BLaER1 treated with 17β-estradiol and CSF1 and Interleukin-3, amounts not matched to agents 10 nM and 100 nM (cell line): Measurements from ENCODE around the gene ADAMTS14.
"Not testable (repeated sequence)": the region's sequence is repeated elsewhere in the genome, so short reads cannot be mapped to it uniquely, and the experiment has no call there.

Experiments used
- H3K27ac ChIP-seq, 11 experiments: shearing (Covaris generic); formaldehyde crosslinking; 2 replicates each; pipeline ENCODE4 v1.8.1; 2022
- H3K27me3 ChIP-seq, 11 experiments: shearing (Covaris generic); formaldehyde crosslinking; 2 replicates each; pipeline ENCODE4 v1.8.1; 2022
- H3K36me3 ChIP-seq, 11 experiments: shearing (Covaris generic); formaldehyde crosslinking; 2 replicates each; pipeline ENCODE4 v1.8.1; 2022
- H3K4me1 ChIP-seq, 10 experiments: shearing (Covaris generic); formaldehyde crosslinking; 2 replicates each; pipeline ENCODE4 v1.8.1; 2022
- H3K4me2 ChIP-seq, 11 experiments: shearing (Covaris generic); formaldehyde crosslinking; 2 replicates each; pipeline ENCODE4 v1.8.1; 2022
- H3K4me3 ChIP-seq, 10 experiments: shearing (Covaris generic); formaldehyde crosslinking; 2 replicates each; pipeline ENCODE4 v1.8.1; 2022
- H3K9ac ChIP-seq, 11 experiments: shearing (Covaris generic); formaldehyde crosslinking; 2 replicates each; pipeline ENCODE4 v1.8.1; 2022
- H3K9me3 ChIP-seq, 11 experiments: shearing (Covaris generic); formaldehyde crosslinking; replicated peaks in 1 of 11; 2 replicates each; pipeline ENCODE4 v1.8.1; 2022
- H4K20me1 ChIP-seq, 11 experiments: shearing (Covaris generic); formaldehyde crosslinking; 2 replicates each; pipeline ENCODE4 v1.8.1; 2022
- Cebpa-rat ChIP-seq, 11 experiments: shearing (Covaris generic); IDR thresholded peaks; 2 replicates each; pipeline ENCODE4 v1.8.1; 2022

The ADAMTS14 gene

GRCh38 chr10:70644959-70645358 lies 27.3 kb upstream of the ADAMTS14 start:
- not testable (repeated sequence) for H3K27me3 ChIP-seq, H4K20me1 ChIP-seq, H3K27ac ChIP-seq, H3K4me2 ChIP-seq, H3K36me3 ChIP-seq, H3K4me1 ChIP-seq, H3K4me3 ChIP-seq, H3K9ac ChIP-seq
- peaks cover 27 to 36% (median 31%) of the 10 kb centered on the region in 11 experiments for H3K9me3 ChIP-seq

DNA sequence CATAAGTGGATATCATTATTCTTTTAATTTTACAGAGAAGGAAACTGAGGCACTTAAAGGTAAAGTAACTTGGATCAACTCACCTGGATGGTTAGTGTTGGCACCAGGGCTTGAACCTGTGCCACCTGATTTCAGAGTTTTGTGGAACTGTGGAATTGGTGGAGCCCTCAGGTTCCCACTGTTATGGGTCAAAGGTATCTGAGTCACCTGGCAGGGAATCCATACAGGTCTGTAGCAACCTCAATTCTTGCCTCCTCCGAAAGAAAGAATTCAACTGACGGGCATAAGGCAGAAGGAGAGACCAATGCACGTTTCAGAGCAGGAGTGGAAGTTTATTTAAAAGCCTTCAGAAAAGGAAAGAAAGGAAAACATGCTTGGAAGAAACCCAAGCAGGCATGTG lies 25.2 kb upstream of the ADAMTS14 start:
- H3K27me3 ChIP-seq, result no peaks in the 10 kb centered on the region
- H3K36me3 ChIP-seq, result peaks cover 0 to 16% (median 0%) of the 10 kb centered on the region in 11 experiments; a peak in 6 of 22 replicates
- H3K9ac ChIP-seq, result no peak overlapping the region
- peaks cover 48 to 57% (median 51%) of the 10 kb centered on the region in 11 experiments for H3K9me3 ChIP-seq
- no peak for TF ChIP-seq Cebpa-rat (IDR thresholded peaks at IDR 0.05)
- H3K27ac ChIP-seq, result no peak overlapping the region
- no peak overlapping the region for H3K4me2 ChIP-seq
- no peaks in the 10 kb centered on the region for H3K4me1 ChIP-seq
- no peaks in the 10 kb centered on the region for H4K20me1 ChIP-seq
- no peak overlapping the region for H3K4me3 ChIP-seq

- Histone ChIP-seq H3K4me2 (no peak overlapping the region), H3K27ac (no peak overlapping the region), H3K27me3 (no peaks in the 10 kb centered on the region), H3K9ac (no peak overlapping the region), H3K9me3 (peaks cover 60 to 70% (median 64%) of the 10 kb centered on the region in 11 experiments), H3K36me3 (peaks cover 0 to 16% (median 0%) of the 10 kb centered on the region in 11 experiments; a peak in 6 of 22 replicates), H4K20me1 (no peaks in the 10 kb centered on the region), H3K4me1 (no peaks in the 10 kb centered on the region), H3K4me3 (no peak overlapping the region)
- no peak for TF ChIP-seq Cebpa-rat (IDR thresholded peaks at IDR 0.05)
These were observed 23.9 kb upstream of the ADAMTS14 start for GRCh38 chr10:70648427-70648826.

DNA sequence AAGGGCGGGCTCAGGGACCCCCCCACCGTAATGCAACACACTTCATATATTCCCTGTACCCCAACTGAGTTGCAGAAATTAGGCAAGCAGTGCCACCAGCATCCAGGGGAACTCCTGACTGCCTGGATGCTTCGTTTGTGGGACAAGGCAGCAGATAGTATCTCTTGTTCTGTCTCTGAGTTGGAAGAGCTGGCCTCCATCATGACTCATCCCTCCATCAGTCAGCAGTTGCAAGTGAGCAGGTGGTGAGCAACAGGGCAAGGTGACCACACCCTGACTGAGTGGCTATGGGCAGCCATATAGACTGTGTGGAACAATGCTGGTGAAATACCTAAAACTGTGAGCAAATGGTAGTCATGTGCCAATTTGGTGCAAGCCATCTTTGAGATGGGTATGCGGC lies 22.8 kb upstream of the ADAMTS14 start:
- no peak overlapping the region for H3K27ac ChIP-seq
- no peaks in the 10 kb centered on the region for H3K27me3 ChIP-seq
- H4K20me1 ChIP-seq, result no peaks in the 10 kb centered on the region
- peaks cover 0 to 16% (median 0%) of the 10 kb centered on the region in 11 experiments; a peak in 6 of 22 replicates for H3K36me3 ChIP-seq
- H3K9ac ChIP-seq, result no peak overlapping the region
- peaks cover 63 to 81% (median 74%) of the 10 kb centered on the region in 11 experiments for H3K9me3 ChIP-seq
- H3K4me1 ChIP-seq, result no peaks in the 10 kb centered on the region
- no peak overlapping the region for H3K4me2 ChIP-seq
- H3K4me3 ChIP-seq, result no peak overlapping the region
- TF ChIP-seq Cebpa-rat (IDR thresholded peaks at IDR 0.05), result no peak

DNA sequence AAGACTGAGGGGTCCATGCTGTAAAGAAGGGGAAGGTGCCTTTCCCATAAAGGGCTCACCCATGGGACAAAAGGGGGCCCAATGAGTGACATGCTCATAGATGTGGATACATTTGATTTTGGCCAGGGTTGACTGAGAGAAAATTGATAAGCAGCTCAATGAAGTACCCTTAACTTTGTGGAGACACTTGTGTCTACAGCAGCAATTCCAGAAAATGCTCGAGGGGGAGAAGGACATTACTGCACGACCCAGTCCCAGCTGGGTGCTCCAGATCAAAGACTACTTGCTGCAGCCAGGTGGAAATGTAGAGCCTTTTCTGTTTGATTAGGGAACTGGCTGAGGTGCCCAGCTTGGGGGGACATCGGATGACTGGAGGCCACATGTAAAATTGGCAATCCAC lies 22.2 kb upstream of the ADAMTS14 start:
- no peaks in the 10 kb centered on the region for H3K4me1 ChIP-seq
- no peaks in the 10 kb centered on the region for H3K27me3 ChIP-seq

GRCh38 chr10:70650718-70651117 lies 21.6 kb upstream of the ADAMTS14 start:
- Histone ChIP-seq H3K27ac (no peak overlapping the region), H3K4me2 (no peak overlapping the region), H3K27me3 (no peaks in the 10 kb centered on the region), H3K9ac (no peak overlapping the region), H3K9me3 (peaks cover 63 to 83% (median 74%) of the 10 kb centered on the region in 11 experiments), H4K20me1 (no peaks in the 10 kb centered on the region), H3K36me3 (peaks cover 0 to 16% (median 0%) of the 10 kb centered on the region in 11 experiments; a peak in 6 of 22 replicates), H3K4me3 (no peak overlapping the region), H3K4me1 (peaks cover under 1 to 6% (median 5%) of the 10 kb centered on the region in 10 experiments; a peak in 19 of 20 replicates)
- no peak for TF ChIP-seq Cebpa-rat (IDR thresholded peaks at IDR 0.05)

More for the DNA sequence above, 22.2 kb upstream of the ADAMTS14 start:
- H3K9ac ChIP-seq, result no peak overlapping the region
- no peaks in the 10 kb centered on the region for H4K20me1 ChIP-seq
- peaks cover 0 to 16% (median 0%) of the 10 kb centered on the region in 11 experiments; a peak in 6 of 22 replicates for H3K36me3 ChIP-seq
- H3K9me3 ChIP-seq, result peaks cover 63 to 83% (median 74%) of the 10 kb centered on the region in 11 experiments
- H3K27ac ChIP-seq, result no peak overlapping the region
- no peak overlapping the region for H3K4me3 ChIP-seq
- no peak overlapping the region for H3K4me2 ChIP-seq
- TF ChIP-seq Cebpa-rat (IDR thresholded peaks at IDR 0.05), result no peak

GRCh38 chr10:70651661-70652060 lies 20.6 kb upstream of the ADAMTS14 start:
- Histone ChIP-seq H3K36me3 (peaks cover 0 to 16% (median 0%) of the 10 kb centered on the region in 11 experiments; a peak in 6 of 22 replicates), H3K27ac (no peak overlapping the region), H3K9me3 (peaks cover 63 to 80% (median 74%) of the 10 kb centered on the region in 11 experiments), H3K4me3 (no peak overlapping the region), H3K4me2 (no peak overlapping the region), H3K9ac (no peak overlapping the region), H3K27me3 (no peaks in the 10 kb centered on the region), H4K20me1 (no peaks in the 10 kb centered on the region), H3K4me1 (peaks cover 8 to 15% (median 14%) of the 10 kb centered on the region in 10 experiments)
- no peak for TF ChIP-seq Cebpa-rat (IDR thresholded peaks at IDR 0.05)

GRCh38 chr10:70652761-70653657 lies 19.3 kb upstream of the ADAMTS14 start:
- Histone ChIP-seq H3K4me2 (no peak overlapping the region), H4K20me1 (no peaks in the 10 kb centered on the region), H3K4me3 (no peak overlapping the region; a peak in 1 of 20 replicates), H3K9ac (no peak overlapping the region), H3K4me1 (peaks cover 14 to 26% (median 23%) of the 10 kb centered on the region in 10 experiments), H3K36me3 (peaks cover 0 to 16% (median 0%) of the 10 kb centered on the region in 11 experiments; a peak in 5 of 22 replicates), H3K27ac (no peak overlapping the region), H3K9me3 (peaks cover 55 to 71% (median 66%) of the 10 kb centered on the region in 11 experiments), H3K27me3 (no peaks in the 10 kb centered on the region)
- no peak for TF ChIP-seq Cebpa-rat (IDR thresholded peaks at IDR 0.05)

DNA sequence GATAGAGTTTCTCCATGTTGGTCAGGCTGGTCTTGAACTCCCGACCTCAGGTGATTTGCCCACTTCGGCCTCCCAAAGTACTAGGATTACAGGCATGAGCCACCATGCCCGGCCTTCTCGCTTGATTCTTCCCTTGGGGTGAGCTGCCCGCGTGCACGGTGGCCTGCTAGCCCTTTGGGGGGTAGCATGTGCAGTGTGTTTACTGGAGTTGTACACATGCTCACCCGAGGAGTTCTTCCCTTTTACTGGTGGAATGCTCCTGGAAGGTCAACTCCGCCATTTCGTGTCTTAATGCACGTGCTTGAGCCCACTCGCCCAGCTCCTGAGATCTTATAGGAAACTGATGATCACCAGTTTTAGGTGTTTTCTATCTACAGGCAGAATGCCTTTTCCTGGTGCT lies 17.0 kb upstream of the ADAMTS14 start:
- Histone ChIP-seq H4K20me1 (no peaks in the 10 kb centered on the region), H3K27ac (peak overlapping the region in 5 of 11 experiments; percentile 27 to 60 (median 53); a peak in 5 of 22 replicates), H3K9me3 (peaks cover 40 to 68% (median 61%) of the 10 kb centered on the region in 11 experiments), H3K4me1 (peaks cover 14 to 26% (median 23%) of the 10 kb centered on the region in 10 experiments), H3K36me3 (peaks cover 0 to 9% (median 0%) of the 10 kb centered on the region in 11 experiments; a peak in 5 of 22 replicates), H3K4me3 (no peak overlapping the region), H3K9ac (no peak overlapping the region), H3K27me3 (no peaks in the 10 kb centered on the region), H3K4me2 (peak overlapping the region in 9 of 11 experiments; percentile 36 to 73 (median 64); a peak in 16 of 22 replicates)
- TF ChIP-seq Cebpa-rat (IDR thresholded peaks at IDR 0.05), result no peak
